Hepatocyte (in vitro differentiated cells): ENCODE measurements around the gene HAT1. TPM values are rescaled to one million over a fixed set of nuclear protein-coding genes. Genes with fewer than 3 reads are reported as not detected.

Experiments used
- DNase-seq: peaks from one replicate; pipeline ENCODE4 v3.0.0-alpha.2; 2016; ENCODE audit warnings: low spot score
- H2AFZ ChIP-seq: fragments of 200-600 bp; sonication (generic); 2 replicates; pipeline ENCODE4 v1.6.0; 2016; ENCODE audit warnings: antibody characterized with exemption, mild to moderate bottlenecking
- H3K27ac ChIP-seq: fragments of 200-600 bp; sonication (generic); 2 replicates; pipeline ENCODE4 v1.5.1; 2016; ENCODE audit warnings: mild to moderate bottlenecking
- H3K27me3 ChIP-seq: fragments of 200-600 bp; sonication (generic); 2 replicates; pipeline ENCODE4 v1.6.1; 2016
- H3K36me3 ChIP-seq: fragments of 200-600 bp; sonication (generic); replicated peaks from 2 replicates; pipeline ENCODE4 v1.5.1; 2016; ENCODE audit warnings: low read depth; ENCODE audit not compliant: insufficient read depth
- H3K4me1 ChIP-seq: fragments of 200-600 bp; sonication (generic); 2 replicates; pipeline ENCODE4 v1.5.1; 2016; ENCODE audit warnings: mild to moderate bottlenecking, moderate library complexity; ENCODE audit not compliant: insufficient read depth
- H3K4me2 ChIP-seq: fragments of 200-600 bp; sonication (generic); 2 replicates; pipeline ENCODE4 v1.6.0; 2016
- H3K4me3 ChIP-seq: fragments of 200-600 bp; sonication (generic); 2 replicates; pipeline ENCODE4 v1.5.1; 2016; ENCODE audit warnings: mild to moderate bottlenecking
- H3K79me2 ChIP-seq: fragments of 200-600 bp; sonication (generic); 2 replicates; pipeline ENCODE4 v1.6.0; 2017; ENCODE audit warnings: mild to moderate bottlenecking
- H3K9me2 ChIP-seq: fragments of 200-600 bp; sonication (generic); replicated peaks from 2 replicates; pipeline ENCODE4 v1.6.0; 2017; ENCODE audit warnings: mild to moderate bottlenecking; ENCODE audit not compliant: insufficient read depth
- H3K9me3 ChIP-seq: fragments of 200-600 bp; sonication (generic); 2 replicates; pipeline ENCODE4 v1.5.1; 2016; ENCODE audit warnings: low read depth, mild to moderate bottlenecking
- H4K20me1 ChIP-seq: fragments of 200-600 bp; sonication (generic); 2 replicates; pipeline ENCODE4 v1.6.0; 2016; ENCODE audit warnings: mild to moderate bottlenecking; ENCODE audit not compliant: insufficient read depth, poor library complexity, severe bottlenecking
- EZH2 ChIP-seq: fragments of 200-600 bp; sonication (generic); IDR thresholded peaks from 2 replicates; pipeline ENCODE4 v1.6.1; 2016; ENCODE audit warnings: antibody characterized with exemption, mild to moderate bottlenecking, borderline replicate concordance
- EZH2phosphoT487 ChIP-seq: fragments of 200-600 bp; sonication (generic); IDR thresholded peaks from one replicate; pipeline ENCODE4 v1.6.1; 2018; ENCODE audit warnings: antibody characterized with exemption, mild to moderate bottlenecking, low read depth, moderate library complexity; ENCODE audit not compliant: unreplicated experiment, severe bottlenecking
- WGBS: methylation state at CpG from one replicate; pipeline ENCODE4 v1.1.6; 2016; ENCODE audit warnings: low lambda C conversion rate; ENCODE audit errors: missing lambda C conversion rate; 5-methylcytosine and 5-hydroxymethylcytosine counted together
- polyA plus RNA-seq: library from polyadenylated mRNA; unstranded; fragments of >200 nt; fragmentation: Nextera tagmentation; extraction: Ambion mirVana; gene quantifications from 2 replicates; pipeline ENCODE4 v1.2.1, GENCODE V29; 2016
- total RNA-seq: library from RNA; depleted of rRNA; stranded (reverse); fragments of >200 nt; gene quantifications from 2 replicates; pipeline ENCODE4 v1.2.3, GENCODE V29; 2014
- TF ChIP-seq, protein P1 (sequence below): fragments of 200-600 bp; sonication (generic); IDR thresholded peaks from 2 replicates; pipeline ENCODE4 v1.5.1; 2016; ENCODE audit warnings: antibody characterized with exemption, mild to moderate bottlenecking; ENCODE audit not compliant: poor library complexity

The HAT1 gene
- total and polyA plus RNA-seq, 2 experiments from 2014 or later, result 35.3 to 54.3 TPM

DNA sequence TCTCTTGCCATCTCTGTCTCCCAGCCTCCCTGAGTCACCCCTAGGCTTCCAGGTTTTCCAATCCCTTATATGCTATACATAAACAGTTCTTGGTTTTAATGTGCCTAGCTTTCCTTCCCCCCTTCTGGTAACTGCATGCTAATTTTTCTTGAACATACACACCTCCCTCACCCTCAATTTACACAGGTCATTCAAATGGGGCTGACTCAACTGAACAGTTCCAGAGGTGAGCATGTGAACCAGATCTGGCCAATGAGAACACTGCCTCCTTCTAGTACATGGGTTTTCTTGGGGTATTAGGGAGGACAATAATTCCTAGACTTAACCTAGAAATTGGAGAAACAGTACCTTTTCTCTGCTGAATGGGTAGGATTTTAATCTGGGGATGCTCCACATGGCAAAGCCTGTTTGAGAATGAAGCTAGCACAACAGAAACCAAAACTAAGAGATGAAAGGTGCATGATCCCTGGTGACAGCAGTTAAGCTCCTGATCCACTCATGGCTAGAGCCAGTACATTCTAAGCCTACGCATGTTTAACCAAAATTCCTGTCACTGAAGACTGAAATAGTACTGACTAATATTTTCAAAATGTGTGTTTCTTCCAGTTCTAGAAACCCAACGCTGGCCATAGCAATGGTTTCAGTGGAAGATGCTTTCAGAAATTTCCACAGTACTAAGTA is 40.0 kb upstream of the HAT1 start:
- no peak for DNase-seq

DNA sequence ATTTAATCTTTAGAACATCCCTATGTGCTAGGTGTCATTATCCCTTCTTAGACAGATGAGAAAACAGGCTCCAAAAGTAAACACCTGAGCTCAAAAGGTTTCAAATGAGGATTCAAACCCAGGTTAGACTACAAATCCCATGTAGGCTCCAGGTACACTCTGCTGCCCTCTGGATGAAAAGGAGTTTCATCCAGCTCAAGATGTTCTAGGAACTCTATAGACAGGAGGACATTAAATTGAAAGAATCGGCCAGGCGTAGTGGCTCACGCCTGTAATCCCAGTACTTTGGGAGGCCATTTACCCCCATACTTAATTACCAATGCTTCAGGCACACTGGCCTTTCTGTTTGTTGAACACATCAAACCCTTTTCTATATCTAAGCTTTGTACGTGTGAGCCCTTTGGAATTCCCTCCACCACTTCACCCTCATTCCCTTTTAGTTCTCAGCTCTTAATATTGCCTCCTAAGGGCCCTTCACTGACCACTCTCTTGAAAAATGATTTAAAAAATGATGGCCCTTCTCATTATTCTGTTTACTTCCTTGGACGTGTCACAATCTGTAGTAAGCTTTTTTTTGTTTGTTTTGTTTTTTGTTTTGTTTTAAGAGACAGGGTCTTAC is 38.9 kb upstream of the HAT1 start:
- no peaks in the 10 kb centered on the region for H3K79me2 ChIP-seq
- TF ChIP-seq EZH2, result no peak
- TF ChIP-seq EZH2phosphoT487, result no peak
- TF ChIP-seq, protein P1, sequence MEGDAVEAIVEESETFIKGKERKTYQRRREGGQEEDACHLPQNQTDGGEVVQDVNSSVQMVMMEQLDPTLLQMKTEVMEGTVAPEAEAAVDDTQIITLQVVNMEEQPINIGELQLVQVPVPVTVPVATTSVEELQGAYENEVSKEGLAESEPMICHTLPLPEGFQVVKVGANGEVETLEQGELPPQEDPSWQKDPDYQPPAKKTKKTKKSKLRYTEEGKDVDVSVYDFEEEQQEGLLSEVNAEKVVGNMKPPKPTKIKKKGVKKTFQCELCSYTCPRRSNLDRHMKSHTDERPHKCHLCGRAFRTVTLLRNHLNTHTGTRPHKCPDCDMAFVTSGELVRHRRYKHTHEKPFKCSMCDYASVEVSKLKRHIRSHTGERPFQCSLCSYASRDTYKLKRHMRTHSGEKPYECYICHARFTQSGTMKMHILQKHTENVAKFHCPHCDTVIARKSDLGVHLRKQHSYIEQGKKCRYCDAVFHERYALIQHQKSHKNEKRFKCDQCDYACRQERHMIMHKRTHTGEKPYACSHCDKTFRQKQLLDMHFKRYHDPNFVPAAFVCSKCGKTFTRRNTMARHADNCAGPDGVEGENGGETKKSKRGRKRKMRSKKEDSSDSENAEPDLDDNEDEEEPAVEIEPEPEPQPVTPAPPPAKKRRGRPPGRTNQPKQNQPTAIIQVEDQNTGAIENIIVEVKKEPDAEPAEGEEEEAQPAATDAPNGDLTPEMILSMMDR, result no peak
- H3K36me3 ChIP-seq, result no peaks in the 10 kb centered on the region
- no peak overlapping the region for H2AFZ ChIP-seq
- no peak overlapping the region for H3K27ac ChIP-seq
- no peaks in the 10 kb centered on the region for H3K4me1 ChIP-seq
- H4K20me1 ChIP-seq, result no peaks in the 10 kb centered on the region
- no peaks in the 10 kb centered on the region for H3K27me3 ChIP-seq
- no peaks in the 10 kb centered on the region for H3K9me2 ChIP-seq
- WGBS, result 84% methylated on average over 5 of the region's 5 CpGs
- H3K4me3 ChIP-seq, result no peak overlapping the region
- H3K4me2 ChIP-seq, result no peak overlapping the region
- no peaks in the 10 kb centered on the region for H3K9me3 ChIP-seq
- DNase-seq, result no peak

More for the DNA sequence above, 40.0 kb upstream of the HAT1 start:
- no peaks in the 10 kb centered on the region for H3K27me3 ChIP-seq
- no peak overlapping the region for H3K27ac ChIP-seq
- no peak for TF ChIP-seq EZH2phosphoT487
- no peak for TF ChIP-seq EZH2
- TF ChIP-seq, protein P1, result no peak
- no peaks in the 10 kb centered on the region for H3K9me3 ChIP-seq
- no peaks in the 10 kb centered on the region for H4K20me1 ChIP-seq
- 90% methylated on average over 2 of the region's 2 CpGs for WGBS
- no peak overlapping the region for H3K4me2 ChIP-seq
- no peaks in the 10 kb centered on the region for H3K4me1 ChIP-seq
- no peak overlapping the region for H2AFZ ChIP-seq
- H3K4me3 ChIP-seq, result no peak overlapping the region
- H3K9me2 ChIP-seq, result no peaks in the 10 kb centered on the region
- H3K79me2 ChIP-seq, result no peaks in the 10 kb centered on the region
- H3K36me3 ChIP-seq, result no peaks in the 10 kb centered on the region

DNA sequence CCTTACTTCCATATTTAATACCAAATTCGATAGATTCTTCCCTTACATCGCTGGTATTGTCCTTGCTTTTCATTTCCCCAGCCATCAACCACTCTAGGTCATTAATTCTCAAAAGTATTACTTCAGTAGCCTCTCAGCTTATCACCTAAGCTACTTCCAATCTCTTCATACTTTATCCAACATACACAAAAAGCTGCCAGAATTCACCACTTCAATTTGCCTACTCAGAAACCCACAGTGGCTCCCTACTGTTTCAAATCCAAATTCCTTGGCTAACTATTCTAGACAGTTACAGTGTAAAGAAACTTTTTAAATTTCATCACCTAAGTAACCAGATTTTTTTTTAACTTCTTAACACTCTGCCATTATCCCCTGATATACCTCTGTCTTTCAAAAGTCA is 32.9 kb upstream of the HAT1 start:
- 96% methylated on average over 2 of the region's 2 CpGs for WGBS

More for the DNA sequence above, 32.9 kb upstream of the HAT1 start:
- Histone ChIP-seq H3K9me3 (no peaks in the 10 kb centered on the region), H3K4me2 (no peak overlapping the region), H2AFZ (no peak overlapping the region), H3K4me3 (no peak overlapping the region), H3K36me3 (no peaks in the 10 kb centered on the region), H3K27ac (no peak overlapping the region), H4K20me1 (no peaks in the 10 kb centered on the region), H3K4me1 (peaks cover 7% of the 10 kb centered on the region), H3K79me2 (no peaks in the 10 kb centered on the region), H3K9me2 (no peaks in the 10 kb centered on the region), H3K27me3 (no peaks in the 10 kb centered on the region)
- TF ChIP-seq, protein P1, result no peak
- no peak for TF ChIP-seq EZH2
- no peak for TF ChIP-seq EZH2phosphoT487
- DNase-seq, result no peak
